ENCODE measurements around the gene MRPL11. TPM values are rescaled to one million over a fixed set of nuclear protein-coding genes. Genes with fewer than 3 reads are reported as not detected.

MRPL11 gene
- polyA plus RNA-seq, 1 of the 3 experiments (the other 2 are of a cell fraction), result 45.6 TPM

DNA sequence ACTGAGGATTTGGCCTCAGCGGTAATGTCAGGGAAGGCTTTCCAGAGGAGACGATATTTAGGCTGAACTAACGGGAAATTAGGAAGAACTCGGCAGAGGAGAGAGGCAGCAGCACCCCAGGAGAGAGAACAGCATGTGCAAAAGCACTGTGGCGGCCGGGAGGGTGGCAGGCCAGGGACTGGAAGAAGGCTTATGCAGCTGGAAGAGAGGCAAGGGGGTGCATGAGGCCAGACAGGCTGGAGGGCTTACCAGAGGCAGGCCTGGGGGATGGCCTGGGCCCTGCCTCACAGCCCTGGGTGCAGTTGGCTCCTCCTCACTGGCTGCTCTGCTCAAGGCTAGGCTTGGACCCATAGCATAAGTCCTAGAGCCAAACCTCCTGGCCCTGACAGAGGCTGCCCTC, 25.5 kb downstream of the MRPL11 start:
- WGBS (ENCODE audit: low lambda C conversion rate), result 43% methylated on average over 6 of the region's 6 CpGs
- Histone ChIP-seq H3K27ac (ENCODE audit: low read depth in 2 of 2, low read length in 1 of 2) (no peak overlapping the region), H2AFZ (ENCODE audit: low read depth) (no peak overlapping the region), H3F3A (replicated peaks; ENCODE audit: insufficient read depth) (no peaks in the 10 kb centered on the region), H3K27me3 (ENCODE audit: insufficient read depth) (0 out of 2 replicates have a peak, but pooled peaks cover 10% of the 10 kb centered on the region), H4K20me1 (ENCODE audit: insufficient read depth) (0 out of 2 replicates have a peak, but pooled peaks cover 3% of the 10 kb centered on the region), H3K9me3 (no peaks in the 10 kb centered on the region), H3K9ac (no peak overlapping the region), H3K9me2 (no peaks in the 10 kb centered on the region), H3K79me2 (ENCODE audit: insufficient read depth) (no peaks in the 10 kb centered on the region), H3K4me3 (ENCODE audit: low read depth in 2 of 2, low read length in 1 of 2) (no peak overlapping the region), H3K36me3 (replicated peaks in 1 of 2; ENCODE audit: control insufficient read depth in 1 of 2, insufficient read depth in 2 of 2, low read length in 1 of 2) (no peaks in the 10 kb centered on the region), H3K4me2 (no peak overlapping the region), H3K4me1 (ENCODE audit: control insufficient read depth in 1 of 2, insufficient read depth in 2 of 2, low read depth in 1 of 2, low read length in 1 of 2) (peaks cover 3 to 4% of the 10 kb centered on the region in 2 experiments; a peak in 2 of 4 replicates)
- no peak for DNase-seq
- TF ChIP-seq TEAD4 (IDR thresholded peaks at IDR 0.05; ENCODE audit: borderline replicate concordance, insufficient read depth) (no peak), EZH2phosphoT487 (IDR thresholded peaks at IDR 0.05; ENCODE audit: borderline replicate concordance, low read depth) (no peak), SMC3 (IDR thresholded peaks at IDR 0.05; ENCODE audit: low read depth, low read length) (no peak), CHD2 (IDR thresholded peaks at IDR 0.05; ENCODE audit: low read length, partially characterized antibody) (no peak), GATA2 (CRISPR knock-in tag; IDR thresholded peaks at IDR 0.05) (no peak), JUND (IDR thresholded peaks at IDR 0.05) (no peak), FOXJ3 (CRISPR knock-in tag; IDR thresholded peaks at IDR 0.05) (no peak)
- TF ChIP-seq, protein P1, sequence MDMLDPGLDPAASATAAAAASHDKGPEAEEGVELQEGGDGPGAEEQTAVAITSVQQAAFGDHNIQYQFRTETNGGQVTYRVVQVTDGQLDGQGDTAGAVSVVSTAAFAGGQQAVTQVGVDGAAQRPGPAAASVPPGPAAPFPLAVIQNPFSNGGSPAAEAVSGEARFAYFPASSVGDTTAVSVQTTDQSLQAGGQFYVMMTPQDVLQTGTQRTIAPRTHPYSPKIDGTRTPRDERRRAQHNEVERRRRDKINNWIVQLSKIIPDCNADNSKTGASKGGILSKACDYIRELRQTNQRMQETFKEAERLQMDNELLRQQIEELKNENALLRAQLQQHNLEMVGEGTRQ (IDR thresholded peaks at IDR 0.05; ENCODE audit: borderline replicate concordance, low read depth, low read length), result no peak
- TF ChIP-seq, protein P2, sequence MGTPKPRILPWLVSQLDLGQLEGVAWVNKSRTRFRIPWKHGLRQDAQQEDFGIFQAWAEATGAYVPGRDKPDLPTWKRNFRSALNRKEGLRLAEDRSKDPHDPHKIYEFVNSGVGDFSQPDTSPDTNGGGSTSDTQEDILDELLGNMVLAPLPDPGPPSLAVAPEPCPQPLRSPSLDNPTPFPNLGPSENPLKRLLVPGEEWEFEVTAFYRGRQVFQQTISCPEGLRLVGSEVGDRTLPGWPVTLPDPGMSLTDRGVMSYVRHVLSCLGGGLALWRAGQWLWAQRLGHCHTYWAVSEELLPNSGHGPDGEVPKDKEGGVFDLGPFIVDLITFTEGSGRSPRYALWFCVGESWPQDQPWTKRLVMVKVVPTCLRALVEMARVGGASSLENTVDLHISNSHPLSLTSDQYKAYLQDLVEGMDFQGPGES (IDR thresholded peaks at IDR 0.05; ENCODE audit: low read depth, low read length), result no peak
- CTCF ChIA-PET, result interaction anchor here (3.0 to 17.9 kb wide), 2 partner anchors 13 to 27 kb away, joined by 13 to 617 read pairs; partner anchors contain the start of gene NPAS4
- POLR2A ChIA-PET, result no interaction called here

DNA sequence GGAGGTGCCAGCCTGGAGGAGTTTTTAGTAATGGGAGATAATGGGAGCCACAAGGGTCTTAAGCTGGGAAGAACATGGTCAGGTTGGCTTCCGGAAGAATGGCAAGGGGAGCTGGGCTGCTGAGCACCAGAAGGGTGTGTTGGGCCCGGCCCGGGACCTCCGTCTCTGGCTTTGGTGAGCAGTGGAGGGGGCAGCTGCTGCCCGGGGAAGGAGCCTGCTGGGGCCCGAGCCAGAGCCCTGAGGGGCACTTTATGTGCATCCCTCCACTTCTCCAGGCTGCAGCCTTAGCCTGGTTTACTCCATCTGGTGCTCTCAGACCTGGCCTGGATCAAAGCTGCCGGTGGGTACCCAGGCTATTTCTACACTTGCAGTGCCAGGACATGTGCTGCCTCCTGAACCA, 26.5 kb downstream of the MRPL11 start:
- no peaks in the 10 kb centered on the region for H3F3A ChIP-seq (replicated peaks; ENCODE audit: insufficient read depth)
- H3K4me3 ChIP-seq (ENCODE audit: low read depth in 2 of 2, low read length in 1 of 2), result no peak overlapping the region
- no peaks in the 10 kb centered on the region for H3K79me2 ChIP-seq (ENCODE audit: insufficient read depth)
- CTCF ChIA-PET, result interaction anchor here (1.0 to 17.9 kb wide), 4 partner anchors 14 to 422 kb away, joined by 3 to 617 read pairs (median 4); partner anchors contain the start of gene NPAS4
- H3K9me2 ChIP-seq, result no peaks in the 10 kb centered on the region
- H2AFZ ChIP-seq (ENCODE audit: low read depth), result no peak overlapping the region
- DNase-seq, result no peak
- WGBS (ENCODE audit: low lambda C conversion rate), result 75% methylated on average over 2 of the region's 7 CpGs
- no peak for TF ChIP-seq RXRA (IDR thresholded peaks at IDR 0.05; ENCODE audit: borderline replicate concordance, low read depth)
- TF ChIP-seq RFX5 (IDR thresholded peaks at IDR 0.05; ENCODE audit: low read length), result no peak
- TF ChIP-seq, protein P3, sequence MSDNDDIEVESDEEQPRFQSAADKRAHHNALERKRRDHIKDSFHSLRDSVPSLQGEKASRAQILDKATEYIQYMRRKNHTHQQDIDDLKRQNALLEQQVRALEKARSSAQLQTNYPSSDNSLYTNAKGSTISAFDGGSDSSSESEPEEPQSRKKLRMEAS (IDR thresholded peaks at IDR 0.05; ENCODE audit: low read depth), result no peak
- TF ChIP-seq TEAD4 (IDR thresholded peaks at IDR 0.05; ENCODE audit: borderline replicate concordance, insufficient read depth), result no peak
- TF ChIP-seq, protein P4, sequence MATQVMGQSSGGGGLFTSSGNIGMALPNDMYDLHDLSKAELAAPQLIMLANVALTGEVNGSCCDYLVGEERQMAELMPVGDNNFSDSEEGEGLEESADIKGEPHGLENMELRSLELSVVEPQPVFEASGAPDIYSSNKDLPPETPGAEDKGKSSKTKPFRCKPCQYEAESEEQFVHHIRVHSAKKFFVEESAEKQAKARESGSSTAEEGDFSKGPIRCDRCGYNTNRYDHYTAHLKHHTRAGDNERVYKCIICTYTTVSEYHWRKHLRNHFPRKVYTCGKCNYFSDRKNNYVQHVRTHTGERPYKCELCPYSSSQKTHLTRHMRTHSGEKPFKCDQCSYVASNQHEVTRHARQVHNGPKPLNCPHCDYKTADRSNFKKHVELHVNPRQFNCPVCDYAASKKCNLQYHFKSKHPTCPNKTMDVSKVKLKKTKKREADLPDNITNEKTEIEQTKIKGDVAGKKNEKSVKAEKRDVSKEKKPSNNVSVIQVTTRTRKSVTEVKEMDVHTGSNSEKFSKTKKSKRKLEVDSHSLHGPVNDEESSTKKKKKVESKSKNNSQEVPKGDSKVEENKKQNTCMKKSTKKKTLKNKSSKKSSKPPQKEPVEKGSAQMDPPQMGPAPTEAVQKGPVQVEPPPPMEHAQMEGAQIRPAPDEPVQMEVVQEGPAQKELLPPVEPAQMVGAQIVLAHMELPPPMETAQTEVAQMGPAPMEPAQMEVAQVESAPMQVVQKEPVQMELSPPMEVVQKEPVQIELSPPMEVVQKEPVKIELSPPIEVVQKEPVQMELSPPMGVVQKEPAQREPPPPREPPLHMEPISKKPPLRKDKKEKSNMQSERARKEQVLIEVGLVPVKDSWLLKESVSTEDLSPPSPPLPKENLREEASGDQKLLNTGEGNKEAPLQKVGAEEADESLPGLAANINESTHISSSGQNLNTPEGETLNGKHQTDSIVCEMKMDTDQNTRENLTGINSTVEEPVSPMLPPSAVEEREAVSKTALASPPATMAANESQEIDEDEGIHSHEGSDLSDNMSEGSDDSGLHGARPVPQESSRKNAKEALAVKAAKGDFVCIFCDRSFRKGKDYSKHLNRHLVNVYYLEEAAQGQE (IDR thresholded peaks at IDR 0.05; ENCODE audit: low read depth, low read length), result no peak
- TF ChIP-seq MXI1 (IDR thresholded peaks at IDR 0.05; ENCODE audit: low read depth, low read length), result no peak
- no peak for TF ChIP-seq NFIC (IDR thresholded peaks at IDR 0.05; ENCODE audit: borderline replicate concordance)
- TF ChIP-seq FOXM1 (IDR thresholded peaks at IDR 0.05; ENCODE audit: low read depth), result no peak
- no peak for TF ChIP-seq FOSL2 (IDR thresholded peaks at IDR 0.05; ENCODE audit: borderline replicate concordance, low read depth)
- H3K27me3 ChIP-seq (ENCODE audit: insufficient read depth), result peaks cover 19% of the 10 kb centered on the region; the same call in 1 of the 2 replicates
- H4K20me1 ChIP-seq (ENCODE audit: insufficient read depth), result no peaks in the 10 kb centered on the region
- H3K27ac ChIP-seq (ENCODE audit: low read depth in 2 of 2, low read length in 1 of 2), result no peak overlapping the region
- H3K9ac ChIP-seq, result no peak overlapping the region
- H3K36me3 ChIP-seq (replicated peaks in 1 of 2; ENCODE audit: control insufficient read depth in 1 of 2, insufficient read depth in 2 of 2, low read length in 1 of 2), result no peaks in the 10 kb centered on the region
- POLR2A ChIA-PET, result no interaction called here
- no peaks in the 10 kb centered on the region for H3K9me3 ChIP-seq
- peaks cover 0 to 3% of the 10 kb centered on the region in 2 experiments; a peak in 1 of 4 replicates for H3K4me1 ChIP-seq (ENCODE audit: control insufficient read depth in 1 of 2, insufficient read depth in 2 of 2, low read depth in 1 of 2, low read length in 1 of 2)
- H3K4me2 ChIP-seq, result no peak overlapping the region

Data from SK-N-SH (cell line).